KMS-11 (cell line): Measurements from ENCODE around the gene MAPRE3.

ENCODE experiments used
- H2AFZ ChIP-seq: fragments of 200-600 bp; sonication (generic); 2 replicates; pipeline ENCODE4 v1.6.1; 2016; ENCODE audit warnings: antibody characterized with exemption, mixed run types, low read depth
- H3K27ac ChIP-seq: fragments of 200-600 bp; sonication (generic); 2 replicates; pipeline ENCODE4 v1.6.1; 2016; ENCODE audit warnings: mild to moderate bottlenecking, mixed run types
- H3K27me3 ChIP-seq: fragments of 200-600 bp; sonication (generic); 2 replicates; pipeline ENCODE4 v1.6.1; 2017; ENCODE audit warnings: mild to moderate bottlenecking, low read depth, mixed run types, moderate library complexity; ENCODE audit not compliant: insufficient read depth
- H3K36me3 ChIP-seq: fragments of 200-600 bp; sonication (generic); 2 replicates; pipeline ENCODE4 v1.6.1; 2017; ENCODE audit warnings: mild to moderate bottlenecking, mixed run types; ENCODE audit not compliant: insufficient read depth
- H3K4me1 ChIP-seq: fragments of 200-600 bp; sonication (generic); 2 replicates; pipeline ENCODE4 v1.6.1; 2016; ENCODE audit warnings: mild to moderate bottlenecking, low read depth, mixed run types; ENCODE audit not compliant: poor library complexity, severe bottlenecking
- H3K4me2 ChIP-seq: fragments of 200-600 bp; sonication (generic); 2 replicates; pipeline ENCODE4 v1.7.0; 2016; ENCODE audit warnings: mild to moderate bottlenecking, mixed run types
- H3K4me3 ChIP-seq: fragments of 200-600 bp; sonication (generic); IDR thresholded peaks from 2 replicates; pipeline ENCODE4 v1.6.1; 2017; ENCODE audit warnings: low read depth, low read length, mixed read lengths; ENCODE audit not compliant: insufficient read depth
- H3K79me2 ChIP-seq: fragments of 200-600 bp; sonication (generic); 2 replicates; pipeline ENCODE4 v1.6.1; 2016; ENCODE audit warnings: low read depth, mixed run types; ENCODE audit not compliant: insufficient read depth
- H3K9ac ChIP-seq: fragments of 200-600 bp; sonication (generic); 2 replicates; pipeline ENCODE4 v1.6.1; 2016; ENCODE audit warnings: mild to moderate bottlenecking, mixed run types
- H4K20me1 ChIP-seq: fragments of 200-600 bp; sonication (generic); 2 replicates; pipeline ENCODE4 v1.6.1; 2016; ENCODE audit warnings: mild to moderate bottlenecking, mixed run types; ENCODE audit not compliant: insufficient read depth
- CTCF ChIP-seq: fragments of 200-600 bp; sonication (generic); conservative IDR thresholded peaks from 2 replicates; pipeline ENCODE4 v1.6.1; 2017; ENCODE audit warnings: low read depth, mild to moderate bottlenecking, antibody characterized with exemption, low read length, moderate library complexity, mixed read lengths

The MAPRE3 gene

GRCh38 chr2:26940001-26940400 is 30.4 kb upstream of the MAPRE3 start:
- no peaks in the 10 kb centered on the region for H3K4me1 ChIP-seq
- no peak overlapping the region for H2AFZ ChIP-seq
- TF ChIP-seq CTCF: no peak
- no peaks in the 10 kb centered on the region for H4K20me1 ChIP-seq
- H3K4me3 ChIP-seq: no peak overlapping the region
- H3K9ac ChIP-seq: no peak overlapping the region
- no peak overlapping the region for H3K27ac ChIP-seq
- no peaks in the 10 kb centered on the region for H3K36me3 ChIP-seq
- no peak overlapping the region for H3K4me2 ChIP-seq
- H3K27me3 ChIP-seq: no peaks in the 10 kb centered on the region
- H3K79me2 ChIP-seq: no peaks in the 10 kb centered on the region

GRCh38 chr2:26941486-26941885 is 29.0 kb upstream of the MAPRE3 start:
- Histone ChIP-seq H3K27ac (no peak overlapping the region), H2AFZ (no peak overlapping the region), H3K79me2 (no peaks in the 10 kb centered on the region), H3K36me3 (no peaks in the 10 kb centered on the region), H3K4me1 (no peaks in the 10 kb centered on the region), H3K9ac (no peak overlapping the region), H4K20me1 (no peaks in the 10 kb centered on the region), H3K27me3 (no peaks in the 10 kb centered on the region), H3K4me3 (no peak overlapping the region), H3K4me2 (no peak overlapping the region)
- no peak for TF ChIP-seq CTCF

GRCh38 chr2:26942543-26943295 is 27.7 kb upstream of the MAPRE3 start:
- no peak overlapping the region for H2AFZ ChIP-seq
- H3K4me2 ChIP-seq: no peak overlapping the region
- no peak overlapping the region for H3K4me3 ChIP-seq

GRCh38 chr2:26945991-26946750 is 24.3 kb upstream of the MAPRE3 start:
- no peak for TF ChIP-seq CTCF
- Histone ChIP-seq H3K4me2 (no peak overlapping the region), H3K4me3 (no peak overlapping the region), H3K9ac (no peak overlapping the region), H4K20me1 (no peaks in the 10 kb centered on the region), H3K79me2 (no peaks in the 10 kb centered on the region), H3K36me3 (no peaks in the 10 kb centered on the region), H3K27ac (no peak overlapping the region), H3K27me3 (no peaks in the 10 kb centered on the region), H2AFZ (no peak overlapping the region), H3K4me1 (no peaks in the 10 kb centered on the region)

More at GRCh38 chr2:26942543-26943295, 27.7 kb upstream of the MAPRE3 start:
- peak; percentile 81 for TF ChIP-seq CTCF
- Histone ChIP-seq H3K27me3 (no peaks in the 10 kb centered on the region), H3K79me2 (no peaks in the 10 kb centered on the region), H3K27ac (no peak overlapping the region), H4K20me1 (no peaks in the 10 kb centered on the region), H3K36me3 (no peaks in the 10 kb centered on the region), H3K4me1 (no peaks in the 10 kb centered on the region), H3K9ac (no peak overlapping the region)
